Mucosa of descending colon (tissue), 3 donors: Measurements from ENCODE around the gene TXNDC15. TPM values are rescaled to one million over a fixed set of nuclear protein-coding genes. Genes with fewer than 3 reads are reported as not detected.

Source experiments
- ATAC-seq: fragments of 200-7000 bp; cut with Tn5 transposase; one replicate; pipeline ENCODE4 v1.9.1; 2020; ENCODE audit warnings: mild to moderate bottlenecking, moderate library complexity
- DNase-seq, 3 donors: peaks; one replicate each; pipeline ENCODE4 v3.0.0-alpha.2; 2020
- H3K36me3 ChIP-seq: fragments of 200-600 bp; one replicate; pipeline ENCODE4 v1.8.0; 2021; ENCODE audit warnings: low read depth, mild to moderate bottlenecking
- H3K4me1 ChIP-seq: fragments of 200-600 bp; one replicate; pipeline ENCODE4 v1.8.0; 2021; ENCODE audit warnings: low read depth, mild to moderate bottlenecking
- H3K4me3 ChIP-seq: fragments of 200-600 bp; one replicate; pipeline ENCODE4 v1.8.0; 2021; ENCODE audit warnings: mild to moderate bottlenecking
- H3K9me3 ChIP-seq: fragments of 200-600 bp; one replicate; pipeline ENCODE4 v1.8.0; 2021; ENCODE audit warnings: mild to moderate bottlenecking
- CTCF ChIP-seq: fragments of 200-600 bp; IDR thresholded peaks from one replicate; pipeline ENCODE4 v1.8.0; 2022; ENCODE audit warnings: antibody characterized with exemption, mild to moderate bottlenecking
- intact Hi-C, 2 donors: fragments of 100-400 bp; cut with DNase I in 1 of 2; cut with micrococcal nuclease in 1 of 2; formaldehyde crosslinking; loops; one replicate each; pipeline versions ENCODE4 v1.11.0 to v1.11.1; 2022; cut with DNase I, micrococcal nuclease
- microRNA-seq: library from miRNA; unstranded; fragments of <30 nt; microRNA quantifications from one replicate; pipeline ENCODE4, GENCODE V29; 2019
- total RNA-seq, 3 donors: library from RNA; stranded (reverse); fragmentation: NEBNext Ultra II Directional in 2 of 3; extraction: Animal tissue kit (Norgen Biotek cat#: 25700) in 2 of 3; gene quantifications; one replicate each; pipeline versions ENCODE4 v1.2.1 to v1.2.4, GENCODE V29; 2021 to 2023
- donor health status: DM: no; HTN: no; CAD: no; lungs with moderate emphysema.
- donor health status: DM: no; HTN: no; CAD: no.
- donor health status: DM: no; HTN: yes; CAD: no.

TXNDC15 gene
- total RNA-seq, 3 donors from 2014 or later = 20.7 to 45.4 (median 32.8) TPM

GRCh38 chr5:134949316-134949715 is 75.1 kb downstream of the TXNDC15 start:
- Histone ChIP-seq H3K4me1 (no peaks in the 10 kb centered on the region), H3K9me3 (peaks cover 5% of the 10 kb centered on the region), H3K4me3 (no peak overlapping the region), H3K36me3 (no peaks in the 10 kb centered on the region)
- intact Hi-C loops = no loop called here
- DNase-seq = no peak
- no peak for TF ChIP-seq CTCF
- ATAC-seq = no peak

Small RNA genes lying within 50 kb of the gene (microRNA-seq; reads per million reads assigned to microRNA genes)
- not detected for gene MIR4461

Other genes starting within 250 kb of the TXNDC15 start
- gene SAR1B, start 241.5 kb upstream of the TXNDC15 start, total RNA-seq = 10 to 100 TPM; 78.2 to 95.0 (median 79.6) TPM
- 10 to 100 TPM; 23.0 to 30.4 (median 23.9) TPM for gene SEC24A, start 225.6 kb upstream of the TXNDC15 start, total RNA-seq
- 10 to 100 TPM; 15.8 to 48.1 (median 22.4) TPM for gene CAMLG, start 135.8 kb upstream of the TXNDC15 start, total RNA-seq
- gene DDX46, start 115.6 kb upstream of the TXNDC15 start, total RNA-seq = 10 to 100 TPM; 40.2 to 53.2 (median 45.9) TPM
- gene C5orf24, start 28.4 kb upstream of the TXNDC15 start, total RNA-seq = 10 to 100 TPM; 23.7 to 48.6 (median 30.5) TPM
- 10 to 100 TPM; 14.0 to 21.1 (median 15.9) TPM for gene PCBD2, start 30.8 kb downstream of the TXNDC15 start, total RNA-seq
- gene CATSPER3, start 93.5 kb downstream of the TXNDC15 start, total RNA-seq = 1 to 10 TPM; 1.3 to 1.5 (median 1.3) TPM
- 10 to 100 TPM in 1 of 3 donors, 1 to 10 TPM in 2; 5.0 to 10.7 (median 6.2) TPM for gene PITX1, start 159.9 kb downstream of the TXNDC15 start, total RNA-seq